Measurements from ENCODE around the gene MAP2K5. TPM values are rescaled to one million over a fixed set of nuclear protein-coding genes. Genes with fewer than 3 reads are reported as not detected.
A peak's percentile ranks its signal among the peaks of the same experiment; 100 is the strongest.

MAP2K5 gene
- total RNA-seq, 2 experiments from 2014 or later, result 18.0 to 26.7 TPM

GRCh38 chr15:67779549-67780111 lies 237.1 kb downstream of the MAP2K5 start:
- ChIA-PET CTCF (interaction anchor here (0.6 to 1.5 kb wide), 4 partner anchors 9 to 324 kb away, joined by 3 read pairs; no protein-coding TSS in a partner anchor), POLR2A (no interaction called here)
- ATAC-seq (no peak), DNase-seq (no peak)
- H3K36me3 Mint-ChIP-seq (ENCODE audit: low read depth), result no peaks in the 10 kb centered on the region
- intact Hi-C loops (cut with DNase I, micrococcal nuclease), result loop anchor here in 1 of 2 experiments (5.0 kb wide), 1 partner anchor 43 kb away; no protein-coding TSS in a partner anchor
- H3K4me3 Mint-ChIP-seq, result no peak overlapping the region
- H3K9me3 Mint-ChIP-seq (ENCODE audit: low read depth), result no peaks in the 10 kb centered on the region
- no peak overlapping the region for H3K27ac Mint-ChIP-seq
- H3K4me1 Mint-ChIP-seq, result peaks cover 20% of the 10 kb centered on the region
- H3K27me3 Mint-ChIP-seq, result no peaks in the 10 kb centered on the region

- H3K4me3 Mint-ChIP-seq, result no peak overlapping the region
- no peak overlapping the region for H3K27ac Mint-ChIP-seq
- ChIA-PET CTCF (no interaction called here), POLR2A (no interaction called here)
- ATAC-seq (no peak), DNase-seq (no peak)
- H3K9me3 Mint-ChIP-seq (ENCODE audit: low read depth), result no peaks in the 10 kb centered on the region
- intact Hi-C loops (cut with DNase I, micrococcal nuclease), result loop anchor here in 1 of 2 experiments (5.0 kb wide), 1 partner anchor 41 kb away; no protein-coding TSS in a partner anchor
- no peaks in the 10 kb centered on the region for H3K36me3 Mint-ChIP-seq (ENCODE audit: low read depth)
- peaks cover 28% of the 10 kb centered on the region for H3K4me1 Mint-ChIP-seq
- no peaks in the 10 kb centered on the region for H3K27me3 Mint-ChIP-seq
Observed at GRCh38 chr15:67781061-67781460, 238.6 kb downstream of the MAP2K5 start.

GRCh38 chr15:67781907-67782690 lies 239.6 kb downstream of the MAP2K5 start:
- Mint-ChIP-seq H3K27ac (no peak overlapping the region), H3K27me3 (no peaks in the 10 kb centered on the region), H3K9me3 (ENCODE audit: low read depth) (no peaks in the 10 kb centered on the region), H3K36me3 (ENCODE audit: low read depth) (no peaks in the 10 kb centered on the region), H3K4me3 (no peak overlapping the region), H3K4me1 (peaks cover 28% of the 10 kb centered on the region)
- DNase-seq, result no peak
- CTCF ChIA-PET, result interaction anchor here (0.7 kb wide), 1 partner anchor 10 kb away, joined by 3 read pairs; no protein-coding TSS in a partner anchor
- intact Hi-C loops (cut with DNase I, micrococcal nuclease), result loop anchor here in 1 of 2 experiments (5.0 kb wide), 1 partner anchor 40 kb away; no protein-coding TSS in a partner anchor
- POLR2A ChIA-PET, result no interaction called here
- no peak for ATAC-seq

GRCh38 chr15:67782691-67782991 lies 240.1 kb downstream of the MAP2K5 start:
- intact Hi-C loops (cut with DNase I, micrococcal nuclease), result loop anchor here in 1 of 2 experiments (5.0 kb wide), 1 partner anchor 40 kb away; no protein-coding TSS in a partner anchor
- Mint-ChIP-seq H3K4me3 (no peak overlapping the region), H3K9me3 (ENCODE audit: low read depth) (no peaks in the 10 kb centered on the region), H3K27me3 (no peaks in the 10 kb centered on the region), H3K36me3 (ENCODE audit: low read depth) (no peaks in the 10 kb centered on the region), H3K4me1 (peaks cover 28% of the 10 kb centered on the region), H3K27ac (no peak overlapping the region)
- ChIA-PET POLR2A (no interaction called here), CTCF (interaction anchor here (0.6 to 1.1 kb wide), 3 partner anchors 10 to 36 kb away, joined by 3 to 4 read pairs (median 4); no protein-coding TSS in a partner anchor)
- DNase-seq, result no peak
- no peak for ATAC-seq

GRCh38 chr15:67783303-67783702 lies 240.8 kb downstream of the MAP2K5 start:
- POLR2A ChIA-PET, result no interaction called here

GRCh38 chr15:67784090-67784781 lies 241.7 kb downstream of the MAP2K5 start:
- intact Hi-C loops (cut with DNase I, micrococcal nuclease), result loop anchor here in 1 of 2 experiments (5.0 kb wide), 1 partner anchor 38 kb away; no protein-coding TSS in a partner anchor
- no peaks in the 10 kb centered on the region for H3K36me3 Mint-ChIP-seq (ENCODE audit: low read depth)
- H3K27me3 Mint-ChIP-seq, result no peaks in the 10 kb centered on the region
- no peak overlapping the region for H3K4me3 Mint-ChIP-seq
- H3K27ac Mint-ChIP-seq, result no peak overlapping the region
- POLR2A ChIA-PET, result no interaction called here
- peaks cover 28% of the 10 kb centered on the region for H3K4me1 Mint-ChIP-seq
- DNase-seq, result no peak
- H3K9me3 Mint-ChIP-seq (ENCODE audit: low read depth), result no peaks in the 10 kb centered on the region
- CTCF ChIA-PET, result interaction anchor here (0.9 to 1.6 kb wide), 3 partner anchors 37 to 79 kb away, joined by 3 to 4 read pairs (median 4); no protein-coding TSS in a partner anchor
- no peak for ATAC-seq

More at GRCh38 chr15:67783303-67783702, 240.8 kb downstream of the MAP2K5 start:
- ATAC-seq (peak; percentile 93), DNase-seq (peak; percentile 64)
- CTCF ChIA-PET, result interaction anchor here (0.6 to 1.1 kb wide), 4 partner anchors 24 to 55 kb away, joined by 3 to 4 read pairs (median 4); no protein-coding TSS in a partner anchor
- Mint-ChIP-seq H3K4me1 (peaks cover 28% of the 10 kb centered on the region), H3K36me3 (ENCODE audit: low read depth) (no peaks in the 10 kb centered on the region), H3K27ac (no peak overlapping the region), H3K4me3 (no peak overlapping the region), H3K9me3 (ENCODE audit: low read depth) (no peaks in the 10 kb centered on the region), H3K27me3 (no peaks in the 10 kb centered on the region)
- intact Hi-C loops (cut with DNase I, micrococcal nuclease), result loop anchor here (1.0 to 5.0 kb wide), 2 partner anchors 39 to 53 kb away; no protein-coding TSS in a partner anchor

- H3K27ac Mint-ChIP-seq, result no peak overlapping the region
- H3K4me1 Mint-ChIP-seq, result peaks cover 28% of the 10 kb centered on the region
- ATAC-seq (peak; percentile 24), DNase-seq (no peak)
- H3K9me3 Mint-ChIP-seq (ENCODE audit: low read depth), result no peaks in the 10 kb centered on the region
- intact Hi-C loops (cut with DNase I, micrococcal nuclease), result loop anchor here in 1 of 2 experiments (5.0 kb wide), 1 partner anchor 37 kb away; no protein-coding TSS in a partner anchor
- H3K27me3 Mint-ChIP-seq, result no peaks in the 10 kb centered on the region
- ChIA-PET CTCF (interaction anchor here (0.7 to 1.6 kb wide), 2 partner anchors 9 to 78 kb away, joined by 4 to 5 read pairs; no protein-coding TSS in a partner anchor), POLR2A (no interaction called here)
- no peak overlapping the region for H3K4me3 Mint-ChIP-seq
- peaks cover 2% of the 10 kb centered on the region for H3K36me3 Mint-ChIP-seq (ENCODE audit: low read depth)
Observed at GRCh38 chr15:67784856-67785430, 242.4 kb downstream of the MAP2K5 start.

GRCh38 chr15:67785431-67785830 lies 242.9 kb downstream of the MAP2K5 start:
- H3K9me3 Mint-ChIP-seq (ENCODE audit: low read depth), result no peaks in the 10 kb centered on the region
- H3K27ac Mint-ChIP-seq, result no peak overlapping the region
- H3K4me3 Mint-ChIP-seq, result no peak overlapping the region
- ChIA-PET POLR2A (no interaction called here), CTCF (interaction anchor here (0.7 kb wide), 1 partner anchor 9 kb away, joined by 5 read pairs; no protein-coding TSS in a partner anchor)
- no peak for DNase-seq
- intact Hi-C loops (cut with DNase I, micrococcal nuclease), result no loop called here
- no peaks in the 10 kb centered on the region for H3K27me3 Mint-ChIP-seq
- peaks cover 2% of the 10 kb centered on the region for H3K36me3 Mint-ChIP-seq (ENCODE audit: low read depth)
- peaks cover 28% of the 10 kb centered on the region for H3K4me1 Mint-ChIP-seq
- no peak for ATAC-seq

- ChIA-PET CTCF (interaction anchor here (0.7 kb wide), 1 partner anchor 615 kb away, joined by 3 read pairs; no protein-coding TSS in a partner anchor), POLR2A (no interaction called here)
- intact Hi-C loops (cut with DNase I, micrococcal nuclease), result no loop called here
- no peaks in the 10 kb centered on the region for H3K27me3 Mint-ChIP-seq
- H3K27ac Mint-ChIP-seq, result no peak overlapping the region
- no peak for DNase-seq
- no peak for ATAC-seq
- peaks cover 2% of the 10 kb centered on the region for H3K36me3 Mint-ChIP-seq (ENCODE audit: low read depth)
- no peaks in the 10 kb centered on the region for H3K9me3 Mint-ChIP-seq (ENCODE audit: low read depth)
- no peak overlapping the region for H3K4me3 Mint-ChIP-seq
- H3K4me1 Mint-ChIP-seq, result peaks cover 28% of the 10 kb centered on the region
Observed at GRCh38 chr15:67786646-67787045, 244.1 kb downstream of the MAP2K5 start.

GRCh38 chr15:67788986-67789385 lies 246.5 kb downstream of the MAP2K5 start:
- H3K27ac Mint-ChIP-seq, result no peak overlapping the region
- ATAC-seq (no peak), DNase-seq (no peak)
- no peak overlapping the region for H3K4me3 Mint-ChIP-seq
- CTCF ChIA-PET, result no interaction called here
- POLR2A ChIA-PET, result no interaction called here
- H3K4me1 Mint-ChIP-seq, result peaks cover 15% of the 10 kb centered on the region
- H3K36me3 Mint-ChIP-seq (ENCODE audit: low read depth), result peaks cover 8% of the 10 kb centered on the region
- no peaks in the 10 kb centered on the region for H3K27me3 Mint-ChIP-seq
- peaks cover 2% of the 10 kb centered on the region for H3K9me3 Mint-ChIP-seq (ENCODE audit: low read depth)
- intact Hi-C loops (cut with DNase I, micrococcal nuclease), result no loop called here
